SU-DHL-6 (cell line): ENCODE data around the gene SLC25A23.

Source experiments
- H2AFZ ChIP-seq: fragments of 200-600 bp; sonication (generic); 2 replicates; pipeline ENCODE4 v1.6.1; 2014; ENCODE audit warnings: low read depth, mild to moderate bottlenecking, moderate library complexity, mixed read lengths, antibody characterized with exemption, low read length; ENCODE audit not compliant: severe bottlenecking
- H3F3A ChIP-seq: fragments of 200-600 bp; shearing (Covaris generic); 2 replicates; pipeline ENCODE4 v1.6.0; 2016; ENCODE audit warnings: antibody characterized with exemption, mild to moderate bottlenecking; ENCODE audit not compliant: insufficient read depth
- H3K27ac ChIP-seq: fragments of 200-600 bp; sonication (generic); 2 replicates; pipeline ENCODE4 v1.5.1; 2016; ENCODE audit warnings: low read depth, mild to moderate bottlenecking, low read length, moderate library complexity, mixed read lengths
- H3K27me3 ChIP-seq: fragments of 200-600 bp; sonication (generic), shearing (Covaris generic); 2 replicates; pipeline ENCODE4 v1.6.0; 2014; ENCODE audit warnings: mild to moderate bottlenecking, low read length
- H3K36me3 ChIP-seq: fragments of 200-600 bp; sonication (generic); 2 replicates; pipeline ENCODE4 v1.6.1; 2014; ENCODE audit warnings: mild to moderate bottlenecking, low read length, mixed read lengths
- H3K4me2 ChIP-seq: fragments of 300-600, 200-600 bp; shearing (Covaris generic), sonication (generic); 2 replicates; pipeline ENCODE4 v1.6.0; 2014; ENCODE audit warnings: low read length, low read depth, mild to moderate bottlenecking; ENCODE audit not compliant: poor library complexity, severe bottlenecking
- H3K4me3 ChIP-seq: fragments of 200-600 bp; sonication (generic); 2 replicates; pipeline ENCODE4 v1.5.1; 2014; ENCODE audit warnings: antibody characterized with exemption, low read length, mild to moderate bottlenecking, mixed read lengths; ENCODE audit not compliant: insufficient read depth, poor library complexity, severe bottlenecking
- H3K79me2 ChIP-seq: fragments of 200-600 bp; sonication (generic); 2 replicates; pipeline ENCODE4 v1.6.1; 2014; ENCODE audit warnings: mild to moderate bottlenecking, low read length, moderate library complexity; ENCODE audit not compliant: insufficient read depth
- H3K9ac ChIP-seq: fragments of 200-600 bp; sonication (generic); 2 replicates; pipeline ENCODE4 v1.7.0; 2014; ENCODE audit warnings: mild to moderate bottlenecking, low read length
- H3K9me2 ChIP-seq: fragments of 200-600 bp; sonication (generic); replicated peaks from 2 replicates; pipeline ENCODE4 v1.6.1; 2014; ENCODE audit warnings: low read length; ENCODE audit not compliant: insufficient read depth
- H3K9me3 ChIP-seq: fragments of 200-600 bp; sonication (generic); 2 replicates; pipeline ENCODE4 v1.6.1; 2014; ENCODE audit warnings: low read length, mixed read lengths; ENCODE audit not compliant: insufficient read depth
- H4K20me1 ChIP-seq: fragments of 200-600 bp; sonication (generic); 2 replicates; pipeline ENCODE4 v1.6.1; 2014; ENCODE audit warnings: low read depth, mild to moderate bottlenecking, antibody characterized with exemption, low read length, moderate library complexity, mixed read lengths
- CTCF ChIP-seq: fragments of 200-600 bp; sonication (generic); IDR thresholded peaks from one replicate; pipeline ENCODE4 v1.5.1; 2017; ENCODE audit warnings: antibody characterized with exemption, mild to moderate bottlenecking, low read length, moderate library complexity; ENCODE audit not compliant: insufficient read depth, poor library complexity, severe bottlenecking
- EZH2phosphoT487 ChIP-seq: fragments of 200-600 bp; sonication (generic), shearing (Covaris generic); conservative IDR thresholded peaks from 2 replicates; pipeline ENCODE4 v1.6.1; 2018; ENCODE audit warnings: mild to moderate bottlenecking, antibody characterized with exemption, low read length, moderate library complexity, mixed read lengths

SLC25A23 gene

GRCh38 chr19:6414793-6415590 lies 44.6 kb downstream of the SLC25A23 start:
- Histone ChIP-seq H3K4me3 (no peak overlapping the region), H3K4me2 (no peak overlapping the region), H3K36me3 (peaks cover 2% of the 10 kb centered on the region; the same call in 1 of the 2 replicates), H3K79me2 (peaks cover 7% of the 10 kb centered on the region), H3K9me2 (no peaks in the 10 kb centered on the region), H3K27me3 (no peaks in the 10 kb centered on the region), H3K9me3 (no peaks in the 10 kb centered on the region), H3F3A (peaks cover 5% of the 10 kb centered on the region; the same call in 1 of the 2 replicates), H3K9ac (no peak overlapping the region), H2AFZ (no peak overlapping the region), H4K20me1 (no peaks in the 10 kb centered on the region; the same call in 1 of the 2 replicates), H3K27ac (no peak overlapping the region)
- no peak for TF ChIP-seq CTCF
- TF ChIP-seq EZH2phosphoT487 = no peak

DNA sequence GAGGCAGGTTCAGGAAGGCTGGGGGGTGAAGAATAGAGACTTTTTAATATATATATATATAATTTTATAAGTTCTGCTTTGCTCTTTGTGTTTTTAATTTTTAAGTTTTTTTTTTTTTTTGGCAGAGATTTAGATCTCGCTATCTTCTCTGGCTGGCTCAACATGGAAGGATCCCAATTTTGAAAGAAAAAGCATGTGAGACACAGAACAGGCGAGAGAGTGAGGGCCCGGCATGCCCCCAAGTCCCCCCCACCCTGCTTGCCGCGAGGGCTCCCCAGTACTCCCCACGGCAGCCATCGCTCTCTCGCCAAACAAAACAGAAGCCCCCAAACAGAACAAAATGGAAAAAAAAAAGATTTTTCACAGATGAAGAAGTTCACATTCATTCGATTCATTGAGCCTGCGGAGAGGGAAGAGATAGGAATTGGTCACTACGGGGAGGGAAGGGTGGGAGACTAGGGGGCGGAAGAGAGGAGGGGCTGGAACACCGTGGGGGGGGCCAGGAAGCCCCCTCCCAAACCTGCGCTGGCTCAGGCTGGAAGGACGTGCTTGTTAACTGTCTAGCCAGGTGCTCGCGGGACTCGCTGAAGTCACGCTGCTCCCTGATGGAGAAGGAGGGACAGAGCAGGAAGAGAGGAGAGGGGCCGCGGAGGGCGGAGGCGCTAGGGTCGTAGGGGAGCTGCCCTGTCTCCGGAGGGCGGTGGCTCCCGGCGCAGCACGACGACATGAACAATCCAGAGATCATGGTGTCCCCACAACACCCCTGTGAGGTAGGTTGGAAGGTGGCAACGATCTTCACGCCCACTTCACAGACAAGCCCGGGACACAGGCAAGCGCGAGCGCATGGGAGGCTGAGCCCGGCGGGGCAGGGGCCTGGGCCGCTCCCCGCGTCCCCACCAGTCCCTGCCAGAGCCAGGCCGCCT lies 45.6 kb downstream of the SLC25A23 start:
- Histone ChIP-seq H3K9ac (no peak overlapping the region), H3K9me3 (no peaks in the 10 kb centered on the region), H3K4me2 (no peak overlapping the region), H4K20me1 (no peaks in the 10 kb centered on the region), H3K36me3 (no peaks in the 10 kb centered on the region; the same call in 1 of the 2 replicates), H3F3A (peaks cover 5% of the 10 kb centered on the region; the same call in 1 of the 2 replicates), H3K9me2 (no peaks in the 10 kb centered on the region), H2AFZ (no peak overlapping the region), H3K27ac (no peak overlapping the region), H3K4me3 (no peak overlapping the region), H3K27me3 (no peaks in the 10 kb centered on the region), H3K79me2 (no peaks in the 10 kb centered on the region)
- TF ChIP-seq EZH2phosphoT487 (no peak), CTCF (no peak)

GRCh38 chr19:6413291-6413690 lies 46.3 kb downstream of the SLC25A23 start:
- no peaks in the 10 kb centered on the region for H3K9me3 ChIP-seq
- no peak overlapping the region for H3K27ac ChIP-seq
- H3K79me2 ChIP-seq = no peaks in the 10 kb centered on the region
- H3K27me3 ChIP-seq = no peaks in the 10 kb centered on the region
- H3K9ac ChIP-seq = no peak overlapping the region
- H3F3A ChIP-seq = peaks cover 5% of the 10 kb centered on the region; the same call in 1 of the 2 replicates
- no peak overlapping the region for H3K4me2 ChIP-seq
- no peak overlapping the region for H3K4me3 ChIP-seq
- no peak for TF ChIP-seq CTCF
- no peak for TF ChIP-seq EZH2phosphoT487
- H3K36me3 ChIP-seq = no peaks in the 10 kb centered on the region; the same call in 1 of the 2 replicates
- no peak overlapping the region for H2AFZ ChIP-seq
- H4K20me1 ChIP-seq = no peaks in the 10 kb centered on the region
- no peaks in the 10 kb centered on the region for H3K9me2 ChIP-seq
